ENCODE measurements around the gene DST. TPM values are rescaled to one million over a fixed set of nuclear protein-coding genes. Genes with fewer than 3 reads are reported as not detected.
A peak's percentile ranks its signal among the peaks of the same experiment; 100 is the strongest.

Gene DST
- total RNA-seq, 1 experiment from 2014 or later: 91.9 TPM

GRCh38 chr6:56579155-56579851 lies 63.4 kb downstream of the DST start:
- no peak overlapping the region for H2BK12ac ChIP-seq (ENCODE audit: insufficient read length, low read depth, low read length)
- H2BK120ac ChIP-seq (ENCODE audit: low read depth, low read length, poor library complexity, severe bottlenecking): no peak overlapping the region
- Mint-ChIP-seq H3K4me3 (no peak overlapping the region), H3K9me3 (no peaks in the 10 kb centered on the region; a peak in 1 of 5 replicates), H3K27ac (peak overlapping the region in 2 of 3 experiments; percentile 7; a peak in 3 of 7 replicates), H3K36me3 (ENCODE audit: insufficient read depth in 1 of 3, low read depth in 3 of 3) (peaks cover 6 to 21% (median 18%) of the 10 kb centered on the region in 3 experiments; a peak in 6 of 7 replicates), H3K27me3 (ENCODE audit: low read depth) (no peaks in the 10 kb centered on the region), H3K4me1 (no peaks in the 10 kb centered on the region)
- H4K20me1 ChIP-seq (ENCODE audit: control insufficient read depth, insufficient read depth, insufficient read length): no peaks in the 10 kb centered on the region
- H3K27me3 ChIP-seq (ENCODE audit: insufficient read depth, low read length): no peaks in the 10 kb centered on the region
- H4K91ac ChIP-seq (ENCODE audit: insufficient read length, low read depth, low read length): no peak overlapping the region
- no peak overlapping the region for H4K5ac ChIP-seq (ENCODE audit: insufficient read length, low read depth, low read length)
- no peak overlapping the region for H3K9ac ChIP-seq (ENCODE audit: extremely low read depth, insufficient read length, low read length)
- no peak overlapping the region for H2AK5ac ChIP-seq (ENCODE audit: insufficient read length, low read length)
- no peak overlapping the region for H3K18ac ChIP-seq (ENCODE audit: insufficient read length, low read depth, low read length)
- H2BK5ac ChIP-seq (ENCODE audit: insufficient read length, low read length): no peak overlapping the region
- TF ChIP-seq CTCF (conservative IDR thresholded peaks at IDR 0.05): no peak
- no peak overlapping the region for H2AFZ ChIP-seq (ENCODE audit: low read length)
- no peak for DNase-seq
- no peaks in the 10 kb centered on the region for H3K79me1 ChIP-seq (ENCODE audit: insufficient read depth, low read depth, low read length, poor library complexity, severe bottlenecking)
- H4K8ac ChIP-seq (replicated peaks; ENCODE audit: insufficient read length, low read depth, low read length): no peak overlapping the region
- no peak overlapping the region for H3T11ph ChIP-seq (ENCODE audit: low read length)
- H3K14ac ChIP-seq (ENCODE audit: insufficient read depth, low read length): no peak overlapping the region
- no peak overlapping the region for H3K56ac ChIP-seq (ENCODE audit: insufficient read length, low read depth, low read length)
- H3K27ac ChIP-seq (ENCODE audit: insufficient read length, low read depth, low read length): no peak overlapping the region
- H3K23me2 ChIP-seq (ENCODE audit: insufficient read length, low read depth, low read length, poor library complexity, severe bottlenecking): no peaks in the 10 kb centered on the region
- no CpG with 5 or more reads among the region's 2 CpGs for WGBS (ENCODE audit: extremely low coverage, insufficient read length, low lambda C conversion rate)
- H3K23ac ChIP-seq (ENCODE audit: insufficient read length, low read depth, low read length): no peak overlapping the region
- no peaks in the 10 kb centered on the region for H3K9me3 ChIP-seq (ENCODE audit: control insufficient read depth, low read depth, low read length)
- H3K4me2 ChIP-seq (ENCODE audit: insufficient read depth, insufficient read length, low read length): no peak overlapping the region
- H3K4me1 ChIP-seq (ENCODE audit: insufficient read depth, low read length): no peaks in the 10 kb centered on the region
- H3K79me2 ChIP-seq (ENCODE audit: insufficient read depth, low read length): no peaks in the 10 kb centered on the region
- H2BK15ac ChIP-seq (ENCODE audit: low read depth, low read length): no peak overlapping the region
- H3K4ac ChIP-seq (ENCODE audit: low read depth, low read length): no peak overlapping the region
- no peak overlapping the region for H2BK20ac ChIP-seq (ENCODE audit: low read depth, low read length, poor library complexity, severe bottlenecking)
